ENCODE data around the gene FGD2.
A peak's percentile ranks its signal among the peaks of the same experiment; 100 is the strongest.

The FGD2 gene

GRCh38 chr6:36984581-36985416 is 20.7 kb upstream of the FGD2 start (continued):
- TF ChIP-seq, protein P1, sequence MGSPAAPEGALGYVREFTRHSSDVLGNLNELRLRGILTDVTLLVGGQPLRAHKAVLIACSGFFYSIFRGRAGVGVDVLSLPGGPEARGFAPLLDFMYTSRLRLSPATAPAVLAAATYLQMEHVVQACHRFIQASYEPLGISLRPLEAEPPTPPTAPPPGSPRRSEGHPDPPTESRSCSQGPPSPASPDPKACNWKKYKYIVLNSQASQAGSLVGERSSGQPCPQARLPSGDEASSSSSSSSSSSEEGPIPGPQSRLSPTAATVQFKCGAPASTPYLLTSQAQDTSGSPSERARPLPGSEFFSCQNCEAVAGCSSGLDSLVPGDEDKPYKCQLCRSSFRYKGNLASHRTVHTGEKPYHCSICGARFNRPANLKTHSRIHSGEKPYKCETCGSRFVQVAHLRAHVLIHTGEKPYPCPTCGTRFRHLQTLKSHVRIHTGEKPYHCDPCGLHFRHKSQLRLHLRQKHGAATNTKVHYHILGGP (tag by site-specific recombination; IDR thresholded peaks at IDR 0.05), result no peak
- TF ChIP-seq ZNF148 (tag by site-specific recombination; IDR thresholded peaks at IDR 0.05; ENCODE audit: borderline replicate concordance) (no peak), ZNF140 (tag by site-specific recombination; IDR thresholded peaks at IDR 0.05) (no peak), ZNF24 (tag by site-specific recombination; IDR thresholded peaks at IDR 0.05) (0 out of 2 replicates have a peak, but pooled peaks have one; percentile 28), ZNF558 (tag by site-specific recombination; IDR thresholded peaks at IDR 0.05) (no peak), OSR2 (tag by site-specific recombination; IDR thresholded peaks at IDR 0.05) (0 out of 2 replicates have a peak, but pooled peaks have one; percentile 7), ZNF175 (tag by site-specific recombination; IDR thresholded peaks at IDR 0.05) (no peak), ZNF555 (tag by site-specific recombination; conservative IDR thresholded peaks at IDR 0.05) (no peak), ZNF155 (tag by site-specific recombination; IDR thresholded peaks at IDR 0.05) (no peak), ZNF596 (tag by site-specific recombination; IDR thresholded peaks at IDR 0.05) (no peak), ZNF514 (tag by site-specific recombination; IDR thresholded peaks at IDR 0.05) (no peak), ZNF354C (tag by site-specific recombination; IDR thresholded peaks at IDR 0.05; ENCODE audit: borderline replicate concordance, low read depth) (no peak), ZBTB8A (tag by site-specific recombination; IDR thresholded peaks at IDR 0.05) (no peak), ZBTB17 (tag by site-specific recombination; IDR thresholded peaks at IDR 0.05) (peak; percentile 45), HOXC10 (CRISPR knock-in tag; IDR thresholded peaks at IDR 0.05) (no peak), ZNF23 (tag by site-specific recombination; IDR thresholded peaks at IDR 0.05; ENCODE audit: borderline replicate concordance) (no peak), ZNF664 (tag by site-specific recombination; IDR thresholded peaks at IDR 0.05) (0 out of 2 replicates have a peak, but pooled peaks have one; percentile 5), ZNF626 (tag by site-specific recombination; IDR thresholded peaks at IDR 0.05) (no peak), HOXA7 (CRISPR knock-in tag; IDR thresholded peaks at IDR 0.05; ENCODE audit: borderline replicate concordance) (no peak), ZBTB21 (tag by site-specific recombination; IDR thresholded peaks at IDR 0.05) (peak; percentile 68), ZNF707 (tag by site-specific recombination; IDR thresholded peaks at IDR 0.05) (no peak), ZNF341 (tag by site-specific recombination; IDR thresholded peaks at IDR 0.05; ENCODE audit: low read depth) (0 out of 2 replicates have a peak, but pooled peaks have one; percentile 13), ZNF501 (tag by site-specific recombination; IDR thresholded peaks at IDR 0.05) (no peak), BCL11B (tag by site-specific recombination; IDR thresholded peaks at IDR 0.05; ENCODE audit: low read depth) (0 out of 2 replicates have a peak, but pooled peaks have one; percentile 37), ZNF629 (tag by site-specific recombination; IDR thresholded peaks at IDR 0.05) (peak; percentile 85), ZXDB (tag by site-specific recombination; IDR thresholded peaks at IDR 0.05) (peak; percentile 79; the same call in 1 of the 2 replicates), ZNF169 (tag by site-specific recombination; IDR thresholded peaks at IDR 0.05) (no peak), ZNF777 (tag by site-specific recombination; IDR thresholded peaks at IDR 0.05; ENCODE audit: borderline replicate concordance) (no peak)
- TF ChIP-seq, protein P2, sequence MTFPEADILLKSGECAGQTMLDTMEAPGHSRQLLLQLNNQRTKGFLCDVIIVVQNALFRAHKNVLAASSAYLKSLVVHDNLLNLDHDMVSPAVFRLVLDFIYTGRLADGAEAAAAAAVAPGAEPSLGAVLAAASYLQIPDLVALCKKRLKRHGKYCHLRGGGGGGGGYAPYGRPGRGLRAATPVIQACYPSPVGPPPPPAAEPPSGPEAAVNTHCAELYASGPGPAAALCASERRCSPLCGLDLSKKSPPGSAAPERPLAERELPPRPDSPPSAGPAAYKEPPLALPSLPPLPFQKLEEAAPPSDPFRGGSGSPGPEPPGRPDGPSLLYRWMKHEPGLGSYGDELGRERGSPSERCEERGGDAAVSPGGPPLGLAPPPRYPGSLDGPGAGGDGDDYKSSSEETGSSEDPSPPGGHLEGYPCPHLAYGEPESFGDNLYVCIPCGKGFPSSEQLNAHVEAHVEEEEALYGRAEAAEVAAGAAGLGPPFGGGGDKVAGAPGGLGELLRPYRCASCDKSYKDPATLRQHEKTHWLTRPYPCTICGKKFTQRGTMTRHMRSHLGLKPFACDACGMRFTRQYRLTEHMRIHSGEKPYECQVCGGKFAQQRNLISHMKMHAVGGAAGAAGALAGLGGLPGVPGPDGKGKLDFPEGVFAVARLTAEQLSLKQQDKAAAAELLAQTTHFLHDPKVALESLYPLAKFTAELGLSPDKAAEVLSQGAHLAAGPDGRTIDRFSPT (tag by site-specific recombination; IDR thresholded peaks at IDR 0.05), result peak; percentile 63; the same call in 1 of the 2 replicates
- TF ChIP-seq, protein P3, sequence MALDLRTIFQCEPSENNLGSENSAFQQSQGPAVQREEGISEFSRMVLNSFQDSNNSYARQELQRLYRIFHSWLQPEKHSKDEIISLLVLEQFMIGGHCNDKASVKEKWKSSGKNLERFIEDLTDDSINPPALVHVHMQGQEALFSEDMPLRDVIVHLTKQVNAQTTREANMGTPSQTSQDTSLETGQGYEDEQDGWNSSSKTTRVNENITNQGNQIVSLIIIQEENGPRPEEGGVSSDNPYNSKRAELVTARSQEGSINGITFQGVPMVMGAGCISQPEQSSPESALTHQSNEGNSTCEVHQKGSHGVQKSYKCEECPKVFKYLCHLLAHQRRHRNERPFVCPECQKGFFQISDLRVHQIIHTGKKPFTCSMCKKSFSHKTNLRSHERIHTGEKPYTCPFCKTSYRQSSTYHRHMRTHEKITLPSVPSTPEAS (tag by site-specific recombination; IDR thresholded peaks at IDR 0.05), result no peak
- TF ChIP-seq, protein P4, sequence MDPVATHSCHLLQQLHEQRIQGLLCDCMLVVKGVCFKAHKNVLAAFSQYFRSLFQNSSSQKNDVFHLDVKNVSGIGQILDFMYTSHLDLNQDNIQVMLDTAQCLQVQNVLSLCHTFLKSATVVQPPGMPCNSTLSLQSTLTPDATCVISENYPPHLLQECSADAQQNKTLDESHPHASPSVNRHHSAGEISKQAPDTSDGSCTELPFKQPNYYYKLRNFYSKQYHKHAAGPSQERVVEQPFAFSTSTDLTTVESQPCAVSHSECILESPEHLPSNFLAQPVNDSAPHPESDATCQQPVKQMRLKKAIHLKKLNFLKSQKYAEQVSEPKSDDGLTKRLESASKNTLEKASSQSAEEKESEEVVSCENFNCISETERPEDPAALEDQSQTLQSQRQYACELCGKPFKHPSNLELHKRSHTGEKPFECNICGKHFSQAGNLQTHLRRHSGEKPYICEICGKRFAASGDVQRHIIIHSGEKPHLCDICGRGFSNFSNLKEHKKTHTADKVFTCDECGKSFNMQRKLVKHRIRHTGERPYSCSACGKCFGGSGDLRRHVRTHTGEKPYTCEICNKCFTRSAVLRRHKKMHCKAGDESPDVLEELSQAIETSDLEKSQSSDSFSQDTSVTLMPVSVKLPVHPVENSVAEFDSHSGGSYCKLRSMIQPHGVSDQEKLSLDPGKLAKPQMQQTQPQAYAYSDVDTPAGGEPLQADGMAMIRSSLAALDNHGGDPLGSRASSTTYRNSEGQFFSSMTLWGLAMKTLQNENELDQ (tag by site-specific recombination; IDR thresholded peaks at IDR 0.05; ENCODE audit: low read depth), result no peak

All from HEK293 (cell line).